K562 (cell line): ENCODE data around the gene HMGCL. TPM values are rescaled to one million over a fixed set of nuclear protein-coding genes. Genes with fewer than 3 reads are reported as not detected.

Experiments used
- BMI1 ChIP-seq: fragments of 150-350 bp; IDR thresholded peaks from 2 replicates; pipeline ENCODE4 v1.6.1; 2014; ENCODE audit warnings: low read length
- EWSR1 ChIP-seq: fragments of 450-650 bp; IDR thresholded peaks from 2 replicates; pipeline ENCODE4 v1.6.1; 2018; ENCODE audit warnings: borderline replicate concordance, mild to moderate bottlenecking, low read depth, moderate library complexity; ENCODE audit not compliant: partially characterized antibody
- FOSL1 ChIP-seq: fragments of 200-800 bp; sonication (Bioruptor generic); conservative IDR thresholded peaks from 2 replicates; pipeline ENCODE4 v1.6.1; 2016; ENCODE audit warnings: missing genetic modification characterization, missing compliant biosample characterization
- FUS ChIP-seq: fragments of 200-400 bp; formaldehyde crosslinking; optimal IDR thresholded peaks from 2 replicates; pipeline ENCODE3; 2017; ENCODE audit warnings: low read depth, low read length
- HINFP ChIP-seq: fragments of 450-650 bp; conservative IDR thresholded peaks from 2 replicates; pipeline ENCODE4 v1.6.1; 2016; ENCODE audit warnings: missing genetic modification characterization, low read depth, mild to moderate bottlenecking, control low read depth, missing compliant biosample characterization
- JUND ChIP-seq, 2 experiments: IDR thresholded peaks; 2 replicates in 1 of 2; 3 replicates in 1 of 2; pipeline ENCODE4 v1.6.1; 2011; ENCODE audit warnings: borderline replicate concordance in 2 of 2, low read depth in 2 of 2, low read length in 2 of 2, improper control_type of control experiment in 1 of 2, missing biosample characterization in 1 of 2, missing genetic modification characterization in 1 of 2, missing genetic modification reagents in 1 of 2
- MEIS2 ChIP-seq: fragments of 450-650 bp; IDR thresholded peaks from 2 replicates; pipeline ENCODE4 v1.6.1; 2014; ENCODE audit warnings: mild to moderate bottlenecking; ENCODE audit not compliant: partially characterized antibody
- MITF ChIP-seq: IDR thresholded peaks from 2 replicates; pipeline ENCODE4 v1.6.1; 2014; ENCODE audit warnings: antibody characterized with exemption
- NFATC3 ChIP-seq: fragments of 450-650 bp; IDR thresholded peaks from 2 replicates; pipeline ENCODE4 v1.6.1; 2017; ENCODE audit warnings: mild to moderate bottlenecking
- PYGO2 ChIP-seq: fragments of 450-650 bp; IDR thresholded peaks from 2 replicates; pipeline ENCODE4 v1.6.1; 2016; ENCODE audit warnings: mild to moderate bottlenecking, missing genetic modification characterization, moderate library complexity, missing compliant biosample characterization
- SRSF7 ChIP-seq: fragments of 200-400 bp; formaldehyde crosslinking; optimal IDR thresholded peaks from 2 replicates; pipeline ENCODE3; 2017; ENCODE audit warnings: mild to moderate bottlenecking, low read depth, low read length
- TCF15 ChIP-seq: fragments of 250-450 bp; sonication (Bioruptor Pico); IDR thresholded peaks from 2 replicates; pipeline ENCODE4 v1.8.0; 2022; ENCODE audit warnings: moderate library complexity, mild to moderate bottlenecking, inconsistent platforms
- TCF7 ChIP-seq: sonication (generic); IDR thresholded peaks from 2 replicates; pipeline ENCODE4 v1.6.1; 2016; ENCODE audit warnings: antibody characterized with exemption, borderline replicate concordance
- ZFX ChIP-seq: sonication (generic); formaldehyde crosslinking; IDR thresholded peaks from 2 replicates; pipeline ENCODE4 v1.8.0; 2022; ENCODE audit warnings: mild to moderate bottlenecking, missing genetic modification reagents, moderate library complexity
- ZNF23 ChIP-seq: fragments of 250-450 bp; sonication (Bioruptor Pico); IDR thresholded peaks from 2 replicates; pipeline ENCODE4 v1.4.0; 2020; ENCODE audit warnings: mild to moderate bottlenecking
- ZNF239 ChIP-seq: fragments of 250-450 bp; sonication (Bioruptor Pico); IDR thresholded peaks from 2 replicates; pipeline ENCODE4 v1.4.0; 2020; ENCODE audit warnings: mild to moderate bottlenecking
- ZNF263 ChIP-seq: sonication (generic); formaldehyde crosslinking; IDR thresholded peaks from 2 replicates; pipeline ENCODE4 v1.8.0; 2022; ENCODE audit warnings: mild to moderate bottlenecking, missing genetic modification reagents, borderline replicate concordance
- ZNF586 ChIP-seq: fragments of 450-650 bp; formaldehyde crosslinking; conservative IDR thresholded peaks from 2 replicates; pipeline ENCODE4 v1.4.0; 2020; ENCODE audit warnings: mild to moderate bottlenecking, moderate library complexity
- ZNF592 ChIP-seq: fragments of 450-650 bp; IDR thresholded peaks from 2 replicates; pipeline ENCODE4 v1.6.1; 2017; ENCODE audit warnings: antibody characterized with exemption, mild to moderate bottlenecking
- ZNF766 ChIP-seq: fragments of 200-800 bp; sonication (Bioruptor generic); conservative IDR thresholded peaks from 2 replicates; pipeline ENCODE4 v1.6.1; 2016; ENCODE audit warnings: missing genetic modification characterization, missing compliant biosample characterization
- ZNF778 ChIP-seq: fragments of 450-650 bp; formaldehyde crosslinking; IDR thresholded peaks from 2 replicates; pipeline ENCODE4 v1.4.0; 2020; ENCODE audit warnings: mild to moderate bottlenecking, moderate library complexity
- polyA plus RNA-seq, 8 experiments: library from polyadenylated mRNA; depleted of rRNA in 4 of 8; stranded (reverse) in 5 of 8; unstranded in 3 of 8; fragments of >200 nt; fragmentation: Nextera tagmentation in 2 of 8; fragmentation: Illumina TruSeq in 1 of 8; extraction: Ambion mirVana in 2 of 8; extraction: Trizol in 1 of 8; gene quantifications; 2 replicates each; pipeline versions ENCODE4 v1.2.1 to v1.2.3, GENCODE V29; 2011 to 2014; ENCODE audit warnings: inconsistent platforms in 1 of 8, missing spikeins in 1 of 8
- total RNA-seq, 7 experiments: library from RNA; depleted of rRNA in 6 of 7; stranded (reverse); fragments of >200 nt in 6 of 7; fragmentation: Illumina TruSeq in 2 of 7; extraction: Trizol in 2 of 7; gene quantifications; 2 replicates each; pipeline versions ENCODE4 v1.2.1 to v1.2.3, GENCODE V29; 2011 to 2021; ENCODE audit warnings: low replicate concordance in 1 of 7

Gene HMGCL
- total and polyA plus RNA-seq, 9 of the 15 experiments (the other 6 are each of a cell fraction or from before 2014, with no cell fraction given), result 18.0 to 82.2 (median 24.2) TPM

GRCh38 chr1:23779826-23780371 is 45.3 kb downstream of the HMGCL start (continued):
- no peak for TF ChIP-seq ZNF586 (CRISPR knock-in tag)
- no peak for TF ChIP-seq SRSF7
- TF ChIP-seq ZFX, result peak; percentile 51
- TF ChIP-seq MEIS2, result peak; percentile 89
- TF ChIP-seq ZNF592, result peak; percentile 59; the same call in 1 of the 2 replicates
- peak; percentile 95 for TF ChIP-seq FOSL1 (tag)
- no peak for TF ChIP-seq ZNF778
- TF ChIP-seq TCF7, result peak; percentile 28; the same call in 1 of the 2 replicates
- no peak for TF ChIP-seq ZNF23 (CRISPR knock-in tag)
- TF ChIP-seq JUND (IDR thresholded peaks at IDR 0.05; ENCODE audit: borderline replicate concordance, low read depth, low read length), result peak; percentile 69
- TF ChIP-seq JUND (tag; IDR thresholded peaks at IDR 0.05; ENCODE audit: borderline replicate concordance, low read depth, low read length), result peak; percentile 81; the same call in 2 of the 3 replicates
- no peak for TF ChIP-seq MITF
- no peak for TF ChIP-seq FUS
- TF ChIP-seq HINFP (tag), result no peak
- no peak for TF ChIP-seq PYGO2 (tag)
- TF ChIP-seq EWSR1, result no peak
- TF ChIP-seq BMI1, result no peak
- 0 out of 2 replicates have a peak, but pooled peaks have one; percentile 34 for TF ChIP-seq NFATC3
- no peak for TF ChIP-seq ZNF239 (CRISPR knock-in tag)
- TF ChIP-seq ZNF766 (CRISPR knock-in tag), result no peak
- no peak for TF ChIP-seq TCF15 (CRISPR knock-in tag)
- TF ChIP-seq ZNF263, result no peak
